OCI-LY1 (cell line): ENCODE data around the gene TMEM59.
"Not testable (repeated sequence)": the region's sequence is repeated elsewhere in the genome, so short reads cannot be mapped to it uniquely, and the experiment has no call there.

Experiments used
- CTCF ChIP-seq: fragments of 200-600 bp; sonication (generic), shearing (Covaris generic); IDR thresholded peaks from 2 replicates; pipeline ENCODE4 v1.5.1; 2017; ENCODE audit warnings: mild to moderate bottlenecking, antibody characterized with exemption, low read length, moderate library complexity, mixed read lengths
- EZH2 ChIP-seq: fragments of 200-600 bp; sonication (generic), shearing (Covaris generic); IDR thresholded peaks from 2 replicates; pipeline ENCODE4 v1.8.0; 2017; ENCODE audit warnings: borderline replicate concordance, mixed run types, mild to moderate bottlenecking, antibody characterized with exemption, low read length, moderate library complexity, mixed read lengths

GRCh38 chr1:54050435-54050834 is 2.6 kb downstream of the TMEM59 start:
- TF ChIP-seq CTCF, EZH2: not testable (repeated sequence)
